ENCODE data around the gene MR1. TPM values are rescaled to one million over a fixed set of nuclear protein-coding genes. Genes with fewer than 3 reads are reported as not detected.

The MR1 gene
- total RNA-seq, 1 donor from 2014 or later: 8.4 TPM

GRCh38 chr1:181108304-181108867 is 74.6 kb downstream of the MR1 start:
- no peak for DNase-seq

- DNase-seq: no peak
These were observed 76.2 kb downstream of the MR1 start for GRCh38 chr1:181110013-181110412.

Other genes with a start within 250 kb of the MR1 start
- 10.2 TPM for gene KIAA1614, start 121.1 kb upstream of the MR1 start, total RNA-seq
- 32.8 TPM for gene STX6, start 11.1 kb upstream of the MR1 start, total RNA-seq
- gene IER5, start 54.7 kb downstream of the MR1 start, total RNA-seq: 15.6 TPM